ENCODE measurements around the gene BICRA. TPM values are rescaled to one million over a fixed set of nuclear protein-coding genes. Genes with fewer than 3 reads are reported as not detected.

Gene BICRA
- total RNA-seq, 1 experiment from 2014 or later = 29.3 TPM

GRCh38 chr19:47697863-47698609 is 89.1 kb downstream of the BICRA start:
- Histone ChIP-seq H4K8ac (replicated peaks; ENCODE audit: insufficient read length, low read depth, low read length) (no peak overlapping the region), H3K18ac (ENCODE audit: insufficient read length, low read depth, low read length) (no peak overlapping the region), H2BK15ac (ENCODE audit: low read depth, low read length) (no peak overlapping the region), H3K9me3 (ENCODE audit: control insufficient read depth, low read depth, low read length) (no peaks in the 10 kb centered on the region), H3T11ph (ENCODE audit: low read length) (no peak overlapping the region), H4K91ac (ENCODE audit: insufficient read length, low read depth, low read length) (no peak overlapping the region), H3K23me2 (ENCODE audit: insufficient read length, low read depth, low read length, poor library complexity, severe bottlenecking) (no peaks in the 10 kb centered on the region), H2BK20ac (ENCODE audit: low read depth, low read length, poor library complexity, severe bottlenecking) (no peak overlapping the region), H3K79me2 (ENCODE audit: insufficient read depth, low read length) (no peaks in the 10 kb centered on the region), H3K4me2 (ENCODE audit: insufficient read depth, insufficient read length, low read length) (no peak overlapping the region), H3K56ac (ENCODE audit: insufficient read length, low read depth, low read length) (no peak overlapping the region), H3K27ac (ENCODE audit: insufficient read length, low read depth, low read length) (no peak overlapping the region), H3K79me1 (ENCODE audit: insufficient read depth, low read depth, low read length, poor library complexity, severe bottlenecking) (no peaks in the 10 kb centered on the region), H4K5ac (ENCODE audit: insufficient read length, low read depth, low read length) (no peak overlapping the region), H2BK12ac (ENCODE audit: insufficient read length, low read depth, low read length) (no peak overlapping the region), H2AFZ (ENCODE audit: low read length) (no peak overlapping the region), H2AK5ac (ENCODE audit: insufficient read length, low read length) (no peak overlapping the region), H4K20me1 (ENCODE audit: control insufficient read depth, insufficient read depth, insufficient read length) (no peaks in the 10 kb centered on the region), H3K4ac (ENCODE audit: low read depth, low read length) (no peak overlapping the region), H3K27me3 (ENCODE audit: insufficient read depth, low read length) (no peaks in the 10 kb centered on the region), H3K23ac (ENCODE audit: insufficient read length, low read depth, low read length) (no peak overlapping the region), H3K14ac (ENCODE audit: insufficient read depth, low read length) (no peak overlapping the region), H3K4me1 (ENCODE audit: insufficient read depth, low read length) (no peaks in the 10 kb centered on the region), H2BK5ac (ENCODE audit: insufficient read length, low read length) (no peak overlapping the region), H3K9ac (ENCODE audit: extremely low read depth, insufficient read length, low read length) (no peak overlapping the region), H2BK120ac (ENCODE audit: low read depth, low read length, poor library complexity, severe bottlenecking) (no peak overlapping the region)
- H3K4me3 Mint-ChIP-seq = no peak overlapping the region
- peak; percentile 92 for DNase-seq
- H3K27me3 Mint-ChIP-seq (ENCODE audit: low read depth) = no peaks in the 10 kb centered on the region
- peaks cover 12 to 39% (median 32%) of the 10 kb centered on the region in 3 experiments; a peak in 6 of 7 replicates for H3K36me3 Mint-ChIP-seq (ENCODE audit: insufficient read depth in 1 of 3, low read depth in 3 of 3)
- H3K27ac Mint-ChIP-seq = peak overlapping the region in 2 of 3 experiments; percentile 78 to 92; a peak in 4 of 7 replicates
- no CpG with 5 or more reads among the region's 21 CpGs for WGBS (ENCODE audit: extremely low coverage, insufficient read length, low lambda C conversion rate)
- peak; percentile 98 for TF ChIP-seq CTCF (conservative IDR thresholded peaks at IDR 0.05)
- H3K4me1 Mint-ChIP-seq = peaks cover 2 to 13% of the 10 kb centered on the region in 2 experiments; a peak in 3 of 4 replicates
- H3K9me3 Mint-ChIP-seq = no peaks in the 10 kb centered on the region; a peak in 1 of 5 replicates

Measured in H9 (cell line).